Stomach smooth muscle (tissue), 2 donors: ENCODE measurements around the gene PDIA5.

Experiments used
- H3K27ac ChIP-seq: one replicate; pipeline ENCODE4 v1.7.0; 2013; ENCODE audit warnings: mild to moderate bottlenecking, low read length, inconsistent platforms
- H3K27me3 ChIP-seq, 2 donors: one replicate each; pipeline ENCODE4 v1.7.0; 2013; ENCODE audit warnings: low read length in 2 of 2; ENCODE audit not compliant: insufficient read depth in 2 of 2, control insufficient read depth in 1 of 2
- H3K36me3 ChIP-seq, 2 donors: one replicate each; pipeline ENCODE4 v1.7.0; 2013; ENCODE audit warnings: low read length in 2 of 2; ENCODE audit not compliant: control insufficient read depth in 2 of 2, insufficient read depth in 2 of 2
- H3K4me1 ChIP-seq: one replicate; pipeline ENCODE4 v1.7.0; 2013; ENCODE audit warnings: low read length; ENCODE audit not compliant: control insufficient read depth, insufficient read depth
- H3K4me3 ChIP-seq, 2 donors: one replicate each; pipeline ENCODE4 v1.7.0; 2013; ENCODE audit warnings: low read length in 2 of 2
- H3K9ac ChIP-seq, 2 donors: one replicate each; pipeline ENCODE4 v1.7.0; 2013; ENCODE audit warnings: low read length in 2 of 2, mild to moderate bottlenecking in 1 of 2
- H3K9me3 ChIP-seq, 2 donors: one replicate each; pipeline ENCODE4 v1.7.0; 2013; ENCODE audit warnings: low read length in 2 of 2; ENCODE audit not compliant: control insufficient read depth in 2 of 2
- donor health status: healthy.
- donor health status: Pancreatic carcinoma.

PDIA5 gene

GRCh38 chr3:123169930-123170329 lies 103.1 kb downstream of the PDIA5 start:
- no peak overlapping the region for H3K27ac ChIP-seq
- H3K4me1 ChIP-seq = peaks cover 5% of the 10 kb centered on the region
- H3K27me3 ChIP-seq = no peaks in the 10 kb centered on the region
- no peaks in the 10 kb centered on the region for H3K36me3 ChIP-seq
- H3K9ac ChIP-seq = no peak overlapping the region
- no peak overlapping the region for H3K4me3 ChIP-seq
- H3K9me3 ChIP-seq = no peaks in the 10 kb centered on the region

GRCh38 chr3:123180791-123181190 lies 114.0 kb downstream of the PDIA5 start:
- Histone ChIP-seq H3K4me3 (no peak overlapping the region), H3K9me3 (no peaks in the 10 kb centered on the region), H3K4me1 (no peaks in the 10 kb centered on the region), H3K36me3 (no peaks in the 10 kb centered on the region), H3K27me3 (no peaks in the 10 kb centered on the region), H3K27ac (no peak overlapping the region), H3K9ac (no peak overlapping the region)

- Histone ChIP-seq H3K9ac (no peak overlapping the region), H3K27ac (no peak overlapping the region), H3K36me3 (peaks cover 0 to 2% of the 10 kb centered on the region in 2 donors)
Measured at GRCh38 chr3:123186695-123187094, 119.9 kb downstream of the PDIA5 start.

GRCh38 chr3:123188058-123188457 lies 121.2 kb downstream of the PDIA5 start:
- no peaks in the 10 kb centered on the region for H3K27me3 ChIP-seq
- no peaks in the 10 kb centered on the region for H3K9me3 ChIP-seq
- no peak overlapping the region for H3K4me3 ChIP-seq
- H3K9ac ChIP-seq = no peak overlapping the region
- H3K36me3 ChIP-seq = peaks cover 0 to 2% of the 10 kb centered on the region in 2 donors
- no peaks in the 10 kb centered on the region for H3K4me1 ChIP-seq
- H3K27ac ChIP-seq = no peak overlapping the region

More at GRCh38 chr3:123186695-123187094, 119.9 kb downstream of the PDIA5 start:
- Histone ChIP-seq H3K27me3 (no peaks in the 10 kb centered on the region), H3K4me1 (no peaks in the 10 kb centered on the region), H3K4me3 (no peak overlapping the region), H3K9me3 (no peaks in the 10 kb centered on the region)

- H3K4me3 ChIP-seq = no peak overlapping the region
- H3K4me1 ChIP-seq = no peaks in the 10 kb centered on the region
- H3K9ac ChIP-seq = no peak overlapping the region
- no peaks in the 10 kb centered on the region for H3K36me3 ChIP-seq
- H3K27ac ChIP-seq = no peak overlapping the region
- H3K27me3 ChIP-seq = no peaks in the 10 kb centered on the region
- no peaks in the 10 kb centered on the region for H3K9me3 ChIP-seq
Measured at GRCh38 chr3:123193448-123194101, 126.8 kb downstream of the PDIA5 start.

GRCh38 chr3:123194552-123194951 lies 127.7 kb downstream of the PDIA5 start:
- H3K9ac ChIP-seq = no peak overlapping the region
- H3K36me3 ChIP-seq = no peaks in the 10 kb centered on the region
- no peak overlapping the region for H3K27ac ChIP-seq
- no peaks in the 10 kb centered on the region for H3K27me3 ChIP-seq
- H3K4me3 ChIP-seq = no peak overlapping the region
- no peaks in the 10 kb centered on the region for H3K9me3 ChIP-seq
- no peaks in the 10 kb centered on the region for H3K4me1 ChIP-seq

- Histone ChIP-seq H3K27ac (no peak overlapping the region), H3K9ac (no peak overlapping the region), H3K4me1 (peaks cover 12% of the 10 kb centered on the region), H3K9me3 (no peaks in the 10 kb centered on the region), H3K27me3 (no peaks in the 10 kb centered on the region), H3K36me3 (no peaks in the 10 kb centered on the region), H3K4me3 (no peak overlapping the region)
Measured at GRCh38 chr3:123198372-123198771, 131.5 kb downstream of the PDIA5 start.

- Histone ChIP-seq H3K27ac (peak overlapping the region; percentile 60), H3K36me3 (no peaks in the 10 kb centered on the region), H3K4me3 (peak overlapping the region; percentile 70 to 96), H3K27me3 (no peaks in the 10 kb centered on the region), H3K9ac (peak overlapping the region; percentile 78 to 93), H3K9me3 (no peaks in the 10 kb centered on the region), H3K4me1 (peaks cover 12% of the 10 kb centered on the region)
Measured at GRCh38 chr3:123201223-123201556, 134.4 kb downstream of the PDIA5 start.

GRCh38 chr3:123201557-123202427 lies 135.0 kb downstream of the PDIA5 start, which contains the start of gene SEC22A:
Gene SEC22A (plus strand): TSS chr3:123201943. CDS start chr3:123209218, 7,275 bp downstream.
- peak within 1 kb of the TSS; percentile 60 for H3K27ac ChIP-seq
- no peaks in the 10 kb centered on the region for H3K36me3 ChIP-seq
- H3K27me3 ChIP-seq = no peaks in the 10 kb centered on the region
- H3K9me3 ChIP-seq = no peaks in the 10 kb centered on the region
- H3K4me1 ChIP-seq = peaks cover 12% of the 10 kb centered on the region
- H3K4me3 ChIP-seq = peak within 1 kb of the TSS; percentile 70 to 96
- peak within 1 kb of the TSS; percentile 78 to 93 for H3K9ac ChIP-seq

- peak overlapping the region; percentile 70 to 96 for H3K4me3 ChIP-seq
- peak overlapping the region; percentile 60 for H3K27ac ChIP-seq
- H3K27me3 ChIP-seq = no peaks in the 10 kb centered on the region
Measured at GRCh38 chr3:123202451-123202850, 135.6 kb downstream of the PDIA5 start.

More at GRCh38 chr3:123202451-123202850, 135.6 kb downstream of the PDIA5 start:
- peaks cover 12% of the 10 kb centered on the region for H3K4me1 ChIP-seq
- H3K9ac ChIP-seq = peak overlapping the region; percentile 78 to 93
- no peaks in the 10 kb centered on the region for H3K36me3 ChIP-seq
- H3K9me3 ChIP-seq = no peaks in the 10 kb centered on the region
